GM19035 (cell line): Measurements from ENCODE around the gene RNF224.
A peak's percentile ranks its signal among the peaks of the same experiment; 100 is the strongest.

Experiments used
- ATAC-seq: cut with Tn5 transposase; IDR thresholded peaks from one replicate; pipeline ENCODE4 v1.9.1; 2021; ENCODE audit not compliant: unreplicated experiment

The RNF224 gene

GRCh38 chr9:137213160-137214060 is 13.9 kb upstream of the RNF224 start:
- ATAC-seq: no peak

GRCh38 chr9:137214620-137215019 is 12.7 kb upstream of the RNF224 start:
- ATAC-seq: no peak

- ATAC-seq: no peak
These were observed 11.9 kb upstream of the RNF224 start for GRCh38 chr9:137215196-137215986.

- ATAC-seq: no peak
These were observed 10.9 kb upstream of the RNF224 start for GRCh38 chr9:137216188-137216965.

- ATAC-seq: no peak
These were observed 9.8 kb upstream of the RNF224 start for GRCh38 chr9:137217276-137218211.

- no peak for ATAC-seq
These were observed 9.0 kb upstream of the RNF224 start for GRCh38 chr9:137218212-137218753.

- ATAC-seq: no peak
These were observed 8.5 kb upstream of the RNF224 start for GRCh38 chr9:137218754-137219271.

GRCh38 chr9:137219757-137220316 is 7.5 kb upstream of the RNF224 start:
- no peak for ATAC-seq

GRCh38 chr9:137220317-137221094 is 6.8 kb upstream of the RNF224 start:
- ATAC-seq: no peak

GRCh38 chr9:137221095-137221505 is 6.2 kb upstream of the RNF224 start:
- no peak for ATAC-seq

- no peak for ATAC-seq
These were observed 5.7 kb upstream of the RNF224 start for GRCh38 chr9:137221506-137222111.

GRCh38 chr9:137222190-137223077 is 4.9 kb upstream of the RNF224 start, which contains the start of gene RNF208:
Gene RNF208 (minus strand): TSS chr9:137222240. CDS start chr9:137221212, 1,028 bp downstream.
- ATAC-seq: peak; percentile 8

- ATAC-seq: peak; percentile 66
These were observed 4.0 kb upstream of the RNF224 start for GRCh38 chr9:137223078-137223970.

- no peak for ATAC-seq
These were observed 2.2 kb upstream of the RNF224 start, which contains the start of gene CYSRT1 for GRCh38 chr9:137224830-137225694. Gene CYSRT1 (plus strand): TSS chr9:137225174. CDS start chr9:137225622, 448 bp downstream.
